NCI-H2171 treated with DMSO at 0.1 percent for 48 hours (cell line): ENCODE data around the gene RFTN2.
"Not testable (repeated sequence)": the region's sequence is repeated elsewhere in the genome, so short reads cannot be mapped to it uniquely, and the experiment has no call there.

Experiments
- DNase-seq: peaks from one replicate; lab custom pipeline; 2025; lab: John Stamatoyannopoulos, UW

The RFTN2 gene

GRCh38 chr2:197675246-197675645 lies at the start of gene RFTN2:
RFTN2 (minus strand) TSS chr2:197675587; CDS start chr2:197675458, 129 bp downstream.
- no peak for DNase-seq

- no peak for DNase-seq
Observed at GRCh38 chr2:197717863-197718262, 42.5 kb upstream of the RFTN2 start.

- no peak for DNase-seq
Observed at GRCh38 chr2:197713271-197713670, 37.9 kb upstream of the RFTN2 start.

- DNase-seq, result no peak
Observed at GRCh38 chr2:197711578-197711977, 36.2 kb upstream of the RFTN2 start.

GRCh38 chr2:197710424-197711042 lies 35.1 kb upstream of the RFTN2 start:
- no peak for DNase-seq

- not testable (repeated sequence) for DNase-seq
Observed at GRCh38 chr2:197709140-197709539, 33.8 kb upstream of the RFTN2 start.

GRCh38 chr2:197708331-197708730 lies 32.9 kb upstream of the RFTN2 start:
- no peak for DNase-seq

GRCh38 chr2:197707316-197708213 lies 32.2 kb upstream of the RFTN2 start:
- peak; percentile 48 for DNase-seq

- no peak for DNase-seq
Observed at GRCh38 chr2:197706839-197707207, 31.4 kb upstream of the RFTN2 start.

GRCh38 chr2:197705912-197706838 lies 30.8 kb upstream of the RFTN2 start:
- DNase-seq, result no peak

GRCh38 chr2:197705121-197705911 lies 29.9 kb upstream of the RFTN2 start, which contains the start of gene MARS2:
MARS2 (plus strand) TSS chr2:197705369; CDS start chr2:197705406, 37 bp downstream.
- DNase-seq, result peak; percentile 89

- DNase-seq, result no peak
Observed at GRCh38 chr2:197704434-197705120, 29.2 kb upstream of the RFTN2 start.

- DNase-seq, result no peak
Observed at GRCh38 chr2:197700960-197701359, 25.6 kb upstream of the RFTN2 start.

GRCh38 chr2:197699724-197700123 lies 24.3 kb upstream of the RFTN2 start:
- DNase-seq, result not testable (repeated sequence)

- not testable (repeated sequence) for DNase-seq
Observed at GRCh38 chr2:197696571-197696970, 21.2 kb upstream of the RFTN2 start.

- not testable (repeated sequence) for DNase-seq
Observed at GRCh38 chr2:197695971-197696370, 20.6 kb upstream of the RFTN2 start.

GRCh38 chr2:197695206-197695605 lies 19.8 kb upstream of the RFTN2 start:
- not testable (repeated sequence) for DNase-seq

GRCh38 chr2:197677483-197677882 lies 2.1 kb upstream of the RFTN2 start:
- DNase-seq, result no peak

- no peak for DNase-seq
Observed at GRCh38 chr2:197677056-197677455, 1.7 kb upstream of the RFTN2 start.

GRCh38 chr2:197675711-197676188 lies 363 bp upstream of the RFTN2 start:
- DNase-seq, result no peak
